HL-60/S4 (cell line): Measurements from ENCODE around the gene FDXACB1.

Source experiments
- in situ Hi-C: fragments of 300-500 bp; cut with MboI; formaldehyde crosslinking; loops from 2 replicates; pipeline ENCODE4 v1.14.3; 2022; ENCODE audit warnings: low sequenced_read_pairs

Gene FDXACB1

GRCh38 chr11:111878849-111879636 lies at the start of gene FDXACB1, which contains the start of gene CFAP68:
Gene FDXACB1 (minus strand): TSS chr11:111879165. CDS start chr11:111879132, 33 bp downstream.
Gene CFAP68 (plus strand): TSS chr11:111879541. CDS start chr11:111879561, 20 bp downstream.
- in situ Hi-C loops, result no loop called here

DNA sequence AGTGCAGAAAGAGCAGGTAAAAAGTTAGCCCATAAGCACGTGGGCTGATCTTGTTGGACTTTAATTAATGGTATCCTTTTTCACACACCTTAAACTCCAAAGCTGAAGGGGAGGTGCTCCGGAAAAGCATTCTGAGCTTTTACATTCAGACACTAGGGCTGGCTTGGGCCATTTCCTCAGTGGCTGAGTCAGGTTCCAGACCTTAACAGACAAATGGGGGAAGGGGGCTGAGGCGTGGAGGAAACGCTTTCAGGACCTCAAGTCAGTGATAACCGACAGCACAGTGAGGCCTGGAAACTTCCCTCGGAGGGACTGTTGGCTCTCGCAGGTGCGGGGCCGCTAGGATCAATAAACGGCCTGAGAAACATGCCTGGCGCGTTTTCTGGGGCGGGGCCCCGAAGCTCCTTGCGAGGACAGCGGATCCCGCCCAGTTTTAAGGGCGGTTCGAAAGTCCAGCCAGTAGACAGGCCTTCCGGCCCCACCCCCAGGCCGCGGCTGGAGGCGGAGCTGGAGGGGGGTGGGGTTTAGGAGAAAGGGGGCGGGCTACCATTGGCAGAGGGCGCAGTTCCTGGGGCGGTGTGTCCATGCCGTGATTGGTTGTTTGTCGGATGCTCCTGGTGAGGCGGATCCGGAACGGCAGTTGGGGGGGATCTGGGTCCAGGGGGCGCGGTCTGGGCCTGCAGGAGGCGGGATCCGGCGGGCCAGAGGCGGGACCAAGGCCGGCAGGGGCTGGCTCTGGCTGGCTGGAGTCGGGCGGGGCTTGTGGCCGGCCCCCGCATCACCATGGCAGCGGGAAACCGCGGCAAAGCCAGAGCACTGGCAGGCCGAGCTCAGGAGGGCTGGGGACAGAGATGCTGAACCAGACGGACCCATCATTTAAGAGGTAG lies 47.8 kb upstream of the FDXACB1 start:
- in situ Hi-C loops, result no loop called here

- in situ Hi-C loops, result no loop called here
These were observed 47.0 kb upstream of the FDXACB1 start for GRCh38 chr11:111925953-111926352.

GRCh38 chr11:111923951-111924350 lies 45.0 kb upstream of the FDXACB1 start:
- in situ Hi-C loops, result no loop called here

DNA sequence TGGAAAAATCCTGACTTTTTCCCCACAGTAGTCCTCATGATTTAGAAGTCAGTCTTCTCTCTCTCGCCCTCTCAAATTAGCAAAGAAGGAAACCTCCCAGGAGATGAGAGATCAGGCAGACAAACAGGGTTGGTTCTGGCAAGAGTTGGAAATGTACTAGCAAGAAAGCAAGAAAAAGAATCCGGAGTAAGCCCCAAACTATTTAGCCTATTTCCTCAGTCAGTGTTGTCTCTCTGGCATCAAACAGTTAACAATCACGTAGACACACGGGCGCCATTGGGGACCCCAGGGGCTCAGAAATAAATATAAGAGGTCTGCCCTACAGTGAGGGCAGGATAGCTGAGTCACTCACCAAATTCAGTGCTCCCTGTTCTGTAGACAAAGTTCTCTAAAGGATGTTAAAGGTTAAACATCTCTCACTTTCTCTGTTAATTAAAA lies 44.4 kb upstream of the FDXACB1 start:
- in situ Hi-C loops, result no loop called here

DNA sequence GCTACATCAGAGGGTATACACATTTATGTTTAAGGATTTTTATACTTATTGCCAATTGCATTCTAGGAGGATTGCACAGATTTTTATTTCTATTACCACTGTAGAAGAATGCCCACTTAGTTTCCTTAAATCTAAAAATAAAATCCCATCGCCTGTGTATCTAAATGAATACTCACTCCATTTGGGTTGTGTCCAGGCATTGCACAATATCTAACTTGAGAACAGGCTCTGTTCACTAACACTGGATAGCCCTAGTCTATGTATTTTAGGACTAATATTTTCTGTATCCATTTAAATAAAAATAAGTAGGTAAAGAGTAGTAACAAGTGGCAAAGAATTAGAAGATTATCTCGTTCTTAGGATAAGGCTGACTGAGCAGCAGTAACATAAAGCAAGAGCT lies 43.8 kb upstream of the FDXACB1 start:
- in situ Hi-C loops, result no loop called here

GRCh38 chr11:111921541-111922230 lies 42.7 kb upstream of the FDXACB1 start:
- in situ Hi-C loops, result no loop called here

GRCh38 chr11:111920908-111921307 lies 41.9 kb upstream of the FDXACB1 start:
- in situ Hi-C loops, result no loop called here

GRCh38 chr11:111918390-111919256 lies 39.7 kb upstream of the FDXACB1 start, which contains the start of gene C11orf52:
Gene C11orf52 (plus strand): TSS chr11:111918913. CDS start chr11:111918973, 60 bp downstream.
- in situ Hi-C loops, result no loop called here

- in situ Hi-C loops, result no loop called here
These were observed 38.8 kb upstream of the FDXACB1 start for GRCh38 chr11:111917788-111918187.

GRCh38 chr11:111917312-111917711 lies 38.3 kb upstream of the FDXACB1 start:
- in situ Hi-C loops, result no loop called here

DNA sequence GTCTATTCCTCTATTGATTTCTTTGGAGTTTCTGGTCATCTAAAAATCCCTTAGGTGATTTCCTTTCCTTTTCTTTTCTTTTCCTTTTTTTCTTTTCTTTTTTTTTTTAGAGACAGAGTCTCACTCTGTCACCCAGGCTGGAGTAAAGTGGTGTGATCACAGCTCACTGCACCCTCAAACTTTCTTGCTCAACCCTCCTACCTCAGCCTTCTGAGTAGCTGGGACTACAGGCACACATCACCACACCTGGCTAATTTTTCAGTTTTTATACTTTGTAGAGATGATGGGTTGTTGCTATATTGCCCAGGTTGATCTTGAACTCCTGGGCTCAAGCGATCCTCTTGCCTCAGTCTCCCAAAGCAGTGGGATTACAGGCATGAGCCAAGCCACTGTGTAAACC lies 37.8 kb upstream of the FDXACB1 start:
- in situ Hi-C loops, result no loop called here

GRCh38 chr11:111913997-111914396 lies 35.0 kb upstream of the FDXACB1 start:
- in situ Hi-C loops, result no loop called here

DNA sequence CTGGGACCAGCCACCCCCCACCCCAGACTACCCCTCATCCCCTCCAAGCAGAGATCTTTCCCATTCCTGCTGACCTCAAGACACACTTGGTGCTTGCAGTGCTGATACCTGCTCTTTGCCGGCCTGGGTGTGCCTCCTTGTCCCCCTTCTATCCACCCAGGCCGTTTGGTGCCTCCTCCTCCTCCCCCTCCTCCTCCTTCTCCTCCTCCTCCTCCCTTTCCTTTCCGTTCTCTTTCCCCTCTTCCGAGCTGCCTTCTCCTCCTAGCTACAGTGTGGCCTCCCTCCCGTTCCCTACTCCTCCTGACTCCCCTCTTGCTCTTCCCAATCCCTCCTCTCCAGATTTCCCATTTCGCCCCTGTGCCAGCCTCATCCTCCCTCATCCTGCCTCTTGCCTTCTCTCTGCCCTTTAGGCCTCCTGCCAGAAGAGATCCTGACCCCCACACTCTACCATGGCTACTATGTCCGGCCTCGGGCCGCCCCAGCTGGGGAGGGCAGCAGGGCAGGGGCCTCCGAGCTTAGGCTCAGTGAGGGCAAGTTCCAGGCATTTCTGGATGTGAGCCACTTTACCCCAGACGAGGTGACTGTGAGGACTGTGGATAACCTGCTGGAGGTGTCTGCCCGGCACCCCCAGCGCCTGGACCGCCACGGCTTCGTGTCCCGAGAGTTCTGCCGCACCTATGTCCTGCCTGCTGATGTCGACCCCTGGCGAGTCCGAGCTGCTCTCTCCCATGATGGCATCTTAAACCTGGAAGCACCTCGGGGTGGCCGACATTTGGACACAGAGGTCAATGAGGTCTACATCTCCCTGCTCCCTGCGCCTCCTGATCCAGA lies 34.3 kb upstream of the FDXACB1 start:
- in situ Hi-C loops, result no loop called here

DNA sequence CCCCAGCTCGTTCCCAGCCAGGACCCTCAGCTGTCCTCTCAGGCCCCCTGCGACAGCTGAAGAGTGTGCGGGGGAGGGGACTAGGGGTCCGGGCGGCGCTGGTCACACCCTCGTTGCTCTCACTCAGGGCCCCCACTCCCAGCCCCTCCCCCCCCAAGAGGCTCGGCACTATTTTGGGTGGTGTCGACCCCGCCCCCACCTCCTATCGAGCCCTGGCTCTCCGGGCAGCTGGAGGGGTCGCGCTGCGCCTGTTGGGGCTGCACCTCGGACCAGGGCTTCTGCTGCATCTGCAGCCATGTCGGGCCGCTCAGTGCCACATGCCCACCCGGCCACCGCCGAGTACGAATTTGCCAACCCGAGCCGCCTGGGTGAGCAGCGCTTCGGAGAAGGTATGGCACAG lies 33.6 kb upstream of the FDXACB1 start, which contains the start of gene HSPB2:
Gene HSPB2, plus strand, starts transcription at position 200 of the 400 bp plus-strand sequence. Its CDS starts 96 bp downstream, at position 296.
- in situ Hi-C loops, result no loop called here

- in situ Hi-C loops, result no loop called here
These were observed 32.8 kb upstream of the FDXACB1 start, which contains the start of gene CRYAB for GRCh38 chr11:111911563-111912401. Gene CRYAB (minus strand): TSS chr11:111911770. CDS start chr11:111911724, 46 bp downstream.

DNA sequence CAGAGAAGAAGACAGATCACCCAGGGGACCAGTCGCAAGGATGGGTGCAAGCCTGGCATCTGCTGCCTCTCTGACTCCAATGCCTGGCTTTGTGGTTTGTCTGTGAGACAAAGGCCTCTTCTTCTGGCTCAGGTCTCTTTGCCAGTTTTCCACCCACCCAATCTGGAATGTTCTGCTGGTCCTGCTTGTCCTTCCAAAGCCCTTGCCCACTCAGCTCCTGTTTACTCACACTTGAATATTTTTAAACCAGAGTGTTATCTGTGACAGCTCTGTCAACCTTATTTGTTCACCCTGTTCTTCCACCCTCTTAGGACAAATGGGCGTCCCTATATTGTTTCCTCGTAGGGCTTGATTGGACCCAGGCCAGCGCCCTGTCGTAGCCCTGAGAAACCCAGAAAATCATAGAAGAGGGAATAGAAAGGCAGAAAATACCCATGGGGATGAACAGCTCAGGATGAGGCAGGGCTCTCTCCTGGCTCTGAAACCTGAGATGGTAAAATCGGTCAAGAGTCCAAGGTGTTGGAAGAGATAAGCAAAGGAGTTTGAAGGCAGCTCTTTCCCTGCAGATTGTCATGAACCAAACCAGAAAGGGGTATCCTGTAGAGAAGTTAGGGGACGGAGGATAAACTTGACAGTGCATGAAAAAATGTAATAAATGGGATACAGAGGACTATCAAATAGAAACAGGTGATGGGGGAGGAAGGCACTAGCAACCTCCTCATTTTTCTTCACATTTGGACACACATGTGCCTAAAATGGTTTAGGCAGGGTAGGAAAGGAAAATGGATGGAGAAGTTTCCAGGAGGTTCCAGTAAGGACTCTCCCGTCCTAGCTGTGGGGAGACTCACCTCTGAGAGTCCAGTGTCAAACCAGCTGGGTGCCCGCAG lies 32.0 kb upstream of the FDXACB1 start:
- in situ Hi-C loops, result no loop called here
